Renal cortical epithelial cell (primary cell): ENCODE measurements around the gene AGMAT. TPM values are rescaled to one million over a fixed set of nuclear protein-coding genes. Genes with fewer than 3 reads are reported as not detected.
A peak's percentile ranks its signal among the peaks of the same experiment; 100 is the strongest.
"Not testable (repeated sequence)": the region's sequence is repeated elsewhere in the genome, so short reads cannot be mapped to it uniquely, and the experiment has no call there.

Source experiments
- DNase-seq: peaks from one replicate; pipeline ENCODE4 v3.0.0-alpha.2; 2011; ENCODE audit warnings: low read depth
- total RNA-seq: library from RNA; depleted of rRNA; stranded (reverse); fragments of >200 nt; gene quantifications from 2 replicates; pipeline ENCODE4 v1.2.3, GENCODE V29; 2014

Gene AGMAT
- total RNA-seq, 1 donor from 2014 or later, result 0.99 TPM

DNA sequence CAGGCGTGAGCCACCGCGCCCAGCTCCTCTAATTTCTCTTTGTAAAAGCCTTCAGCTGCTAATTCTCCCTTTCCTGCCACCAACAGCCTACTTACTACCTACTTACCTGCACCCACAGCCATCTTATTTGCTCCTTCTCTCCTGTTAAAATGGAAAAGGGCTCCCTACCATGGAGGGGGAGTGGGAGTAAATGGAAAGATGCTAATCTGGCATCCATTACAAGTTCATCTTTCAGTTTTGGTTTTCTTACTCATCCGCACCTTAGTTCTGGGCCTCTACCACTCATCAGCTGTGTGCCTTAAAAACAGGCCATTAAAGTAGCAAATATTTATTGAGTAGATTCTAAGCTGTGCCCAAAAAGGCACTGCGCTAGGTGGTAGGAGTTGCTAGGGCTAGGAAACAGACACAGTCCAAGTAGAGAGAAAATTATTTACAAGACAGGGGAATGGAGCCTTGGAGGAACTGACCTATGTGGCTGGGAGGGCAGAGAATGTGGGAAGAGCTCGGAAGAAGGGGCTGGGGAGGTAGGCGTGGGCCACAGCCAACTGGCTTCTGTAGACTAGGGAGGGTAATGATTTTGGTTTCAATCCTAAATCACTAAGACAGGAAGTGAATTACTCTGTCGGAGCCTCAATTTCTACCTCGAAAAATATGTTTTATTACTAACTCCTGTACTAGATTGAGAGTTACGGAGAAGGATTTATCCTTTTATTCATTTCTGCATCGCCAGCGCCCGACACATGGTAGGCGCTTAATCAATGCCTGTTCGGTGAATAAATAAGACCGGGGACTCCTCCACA is 31.7 kb upstream of the AGMAT start:
- peak; percentile 57 for DNase-seq

DNA sequence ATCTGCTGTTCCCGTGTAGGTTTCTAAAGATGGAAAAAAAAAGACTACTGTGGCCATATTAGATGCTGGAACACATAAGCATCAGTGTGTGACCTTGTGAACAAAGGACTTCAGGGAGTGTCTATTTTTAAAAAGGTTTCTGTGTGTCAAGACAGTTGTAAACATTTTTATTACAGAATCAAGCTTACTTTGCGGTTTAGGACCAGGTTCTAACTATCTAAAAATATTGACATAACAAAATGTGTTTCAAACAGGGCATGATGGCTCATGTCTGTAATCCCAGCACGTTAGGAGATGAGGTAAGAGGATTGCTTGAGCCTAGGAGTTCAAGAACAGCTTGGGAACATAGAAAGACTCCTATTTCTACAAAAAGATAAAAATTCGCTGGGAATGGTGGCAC is 25.3 kb upstream of the AGMAT start:
- no peak for DNase-seq

DNA sequence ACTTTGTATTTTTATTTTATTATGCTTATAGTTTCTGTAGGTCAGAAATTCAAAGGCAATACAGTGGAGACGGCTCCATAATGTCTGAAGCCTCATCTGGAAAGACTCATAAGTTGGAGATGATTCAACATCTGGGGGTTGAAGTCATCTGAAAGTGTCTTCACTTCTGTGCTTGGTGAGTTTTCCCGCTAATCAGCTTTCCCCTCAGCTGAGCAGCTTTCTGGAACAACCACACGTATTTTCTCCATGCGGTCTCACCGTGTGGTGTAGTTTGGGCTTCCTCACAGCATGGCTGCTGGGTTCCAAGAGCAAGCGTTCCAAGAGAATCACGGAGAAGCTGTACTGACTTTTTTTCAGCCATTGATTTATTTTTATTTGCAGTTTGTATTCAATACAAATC is 24.8 kb upstream of the AGMAT start:
- no peak for DNase-seq

DNA sequence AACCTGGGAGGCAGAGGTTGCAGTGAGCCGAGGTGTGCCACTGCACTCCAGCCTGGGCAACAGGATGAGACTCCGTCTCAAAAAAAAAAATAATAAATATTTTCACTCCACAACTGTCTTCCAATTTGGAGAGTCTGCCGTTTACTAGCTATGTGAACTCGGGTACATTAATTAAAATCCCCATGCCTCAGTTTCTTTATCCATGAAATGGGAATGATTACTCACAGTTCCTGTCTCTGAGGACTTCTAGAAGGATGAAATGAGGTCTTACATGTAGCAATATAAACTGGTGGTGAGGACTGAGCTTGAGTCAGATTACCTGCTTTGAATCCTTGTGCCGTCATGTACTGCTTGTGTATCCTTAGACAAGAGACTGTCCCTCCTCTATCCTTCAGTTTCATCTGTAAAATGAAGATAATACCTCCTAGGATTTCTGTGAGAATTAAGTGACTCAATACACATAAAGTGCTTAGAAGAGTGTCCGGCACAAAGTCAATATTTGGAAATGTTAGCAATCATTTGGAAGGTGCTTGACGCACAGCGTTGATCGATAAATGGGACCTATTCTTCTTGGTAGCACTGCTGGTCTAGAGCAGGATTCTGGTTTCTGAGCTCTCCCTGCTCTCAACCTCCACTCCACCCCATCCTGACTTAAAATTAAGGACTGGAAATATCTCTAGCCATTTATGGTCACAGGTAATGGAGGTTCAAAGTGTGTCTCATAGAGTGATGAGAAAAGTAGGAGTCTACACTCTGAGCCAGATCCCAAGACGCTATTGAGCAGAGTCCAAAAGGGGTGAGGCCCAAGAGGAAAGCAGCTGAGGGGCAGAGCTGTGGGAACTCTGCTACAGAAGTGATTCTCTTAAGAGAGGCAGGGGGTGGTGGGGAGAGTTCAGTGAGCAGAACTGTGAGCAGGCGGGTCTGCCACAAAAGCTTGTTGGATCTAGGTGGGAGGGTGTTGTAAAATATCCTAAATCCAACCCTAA is 20.8 kb upstream of the AGMAT start:
- DNase-seq, result no peak

DNA sequence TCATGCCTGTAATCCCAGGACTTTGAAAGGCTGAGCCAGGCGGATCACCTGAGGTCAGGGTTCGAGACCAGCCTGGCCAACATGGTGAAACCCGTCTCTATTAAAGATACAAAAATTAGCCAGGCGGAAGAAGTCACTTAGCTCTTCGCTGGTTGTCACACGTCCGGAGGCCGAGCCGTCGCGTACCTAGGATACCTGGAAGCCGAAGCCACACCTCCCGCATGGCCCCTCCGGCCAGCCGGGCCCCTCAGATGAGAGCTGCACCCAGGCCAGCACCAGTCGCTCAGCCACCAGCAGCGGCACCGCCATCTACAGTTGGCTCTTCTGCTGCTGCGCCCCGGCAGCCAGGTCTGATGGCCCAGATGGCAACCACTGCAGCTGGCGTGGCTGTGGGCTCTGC is 19.5 kb upstream of the AGMAT start:
- not testable (repeated sequence) for DNase-seq

DNA sequence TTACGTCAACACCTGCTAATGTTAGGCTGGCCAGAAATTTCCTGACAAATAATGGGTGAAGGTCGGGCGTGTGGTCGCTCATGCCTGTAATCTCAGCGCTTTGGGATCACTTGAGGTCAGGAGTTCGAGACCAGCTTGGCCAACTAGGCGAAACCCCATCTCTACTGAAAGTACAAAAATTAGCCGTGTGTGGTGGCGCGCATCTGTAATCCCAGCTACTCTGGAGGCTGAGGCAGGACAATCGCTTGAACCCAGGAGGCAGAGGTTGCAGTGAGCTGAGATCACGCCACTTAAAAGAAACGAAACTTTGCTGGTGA is 19.1 kb upstream of the AGMAT start:
- not testable (repeated sequence) for DNase-seq

DNA sequence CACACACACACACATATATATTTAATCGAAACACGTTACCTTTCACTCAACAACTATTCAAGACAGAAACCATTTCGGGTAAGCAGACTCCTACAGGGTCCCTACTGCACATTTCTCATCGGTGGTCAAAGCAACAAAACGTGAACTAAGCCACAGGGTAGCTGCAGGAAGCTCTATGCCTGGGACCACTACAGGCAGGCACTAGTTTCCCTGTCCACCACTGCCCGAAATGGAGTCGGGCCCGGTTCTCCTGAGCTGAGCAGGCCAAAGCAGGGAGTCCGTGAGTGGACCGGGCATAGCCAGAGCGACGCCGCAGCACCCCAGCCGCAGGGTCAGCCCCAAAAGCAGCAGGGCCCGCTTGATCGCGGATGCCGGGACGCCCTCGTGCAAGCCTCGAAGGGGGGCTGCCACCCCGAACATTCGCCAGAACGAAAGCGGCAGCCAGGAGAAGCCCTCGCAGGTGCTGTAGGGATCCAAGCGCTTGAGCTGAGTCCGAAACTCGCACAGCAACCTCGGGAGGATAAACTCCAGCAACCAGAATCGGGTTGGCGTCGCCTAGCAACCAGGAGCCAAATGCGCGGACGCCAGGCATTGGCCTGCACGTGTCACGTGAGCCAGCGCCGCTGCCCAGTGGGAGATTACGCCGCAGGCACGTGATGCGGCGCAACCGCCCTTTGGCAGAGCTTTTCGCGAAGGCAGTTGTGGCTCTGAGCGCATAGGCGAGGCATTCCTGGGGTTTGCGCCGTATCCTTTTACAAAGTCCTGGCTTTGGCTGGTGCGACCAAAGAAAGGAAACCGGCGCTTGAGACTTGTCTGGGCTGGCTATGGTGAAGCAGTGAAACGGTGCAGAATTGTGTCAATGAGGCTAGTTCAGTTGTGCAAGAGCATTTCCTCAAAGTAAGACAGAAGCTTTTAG is 18.5 kb upstream of the AGMAT start:
- peak; percentile 92 for DNase-seq

DNA sequence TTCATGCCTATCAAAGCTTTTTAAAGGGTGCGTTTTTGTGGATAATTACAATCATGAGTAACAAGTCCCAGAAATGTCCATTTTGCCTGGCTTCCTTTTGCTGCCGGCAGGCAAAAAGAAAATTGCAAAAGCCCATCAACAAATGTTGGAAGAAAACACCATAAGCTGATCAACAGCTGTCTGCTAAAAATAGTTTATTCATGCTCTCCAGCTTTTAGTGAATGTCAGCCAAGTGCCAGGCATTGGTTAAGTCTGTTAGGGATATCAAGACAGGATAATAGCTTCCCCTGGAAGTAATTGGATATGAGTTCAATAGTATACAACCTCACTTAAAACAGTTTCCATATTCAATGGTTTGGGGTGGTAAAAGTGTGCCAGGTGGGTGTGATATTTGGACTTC is 13.6 kb upstream of the AGMAT start:
- DNase-seq, result no peak

DNA sequence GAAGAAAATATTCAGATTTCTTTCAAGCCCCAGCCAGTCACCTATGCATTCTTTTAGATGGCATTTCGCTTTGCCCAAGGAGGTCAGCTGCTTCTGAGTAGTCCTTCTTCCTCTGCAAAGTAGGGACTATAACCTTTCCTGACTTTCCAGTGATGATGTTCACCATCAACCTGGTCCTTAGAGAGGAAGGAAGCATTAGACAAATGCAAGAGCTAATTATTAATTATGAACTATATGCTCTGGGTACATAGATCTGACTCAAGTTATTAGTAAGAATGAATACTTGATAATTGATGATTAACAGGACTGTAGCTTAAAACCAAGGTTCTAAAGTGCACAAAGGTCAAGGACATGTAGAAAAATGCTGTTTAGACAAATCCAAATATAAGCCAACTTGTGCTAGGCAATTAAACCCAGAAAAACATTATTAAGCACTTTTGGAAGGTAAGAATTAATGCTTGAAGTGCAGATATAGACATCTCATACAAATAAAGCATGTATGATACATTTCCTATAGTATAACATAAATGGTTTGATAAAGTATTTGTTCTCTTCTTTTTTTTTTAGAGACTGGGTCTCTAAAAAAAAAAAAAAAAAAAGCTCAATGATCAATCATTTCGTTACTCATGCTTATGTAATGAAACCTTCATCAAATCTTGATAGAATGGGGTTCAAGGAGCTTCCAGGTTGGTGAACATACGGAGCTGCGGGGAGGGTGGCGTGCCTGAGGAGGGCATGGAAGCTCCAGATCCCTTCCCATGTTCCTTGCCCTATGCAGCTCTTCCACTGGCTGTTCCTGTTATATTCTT is 11.2 kb upstream of the AGMAT start:
- no peak for DNase-seq

DNA sequence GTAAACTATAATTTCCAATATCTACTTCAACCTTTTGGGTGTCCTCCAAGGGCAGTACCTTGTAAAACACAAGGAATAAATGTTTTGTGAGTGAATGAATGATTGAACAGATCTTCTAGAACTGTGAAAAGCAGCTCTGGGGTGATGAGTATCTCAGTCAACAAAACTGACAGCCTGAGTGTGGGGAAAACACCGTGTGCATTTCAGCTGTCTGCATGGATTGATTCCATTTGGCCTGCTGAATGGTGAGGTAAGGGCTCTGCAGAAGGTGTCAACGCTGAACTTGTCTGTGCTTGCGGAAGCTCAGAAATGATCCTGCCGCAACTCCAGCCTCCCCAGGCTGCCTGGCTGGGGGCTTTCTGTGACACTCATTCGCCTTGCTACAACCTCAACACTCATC is 7.4 kb upstream of the AGMAT start:
- DNase-seq, result no peak

DNA sequence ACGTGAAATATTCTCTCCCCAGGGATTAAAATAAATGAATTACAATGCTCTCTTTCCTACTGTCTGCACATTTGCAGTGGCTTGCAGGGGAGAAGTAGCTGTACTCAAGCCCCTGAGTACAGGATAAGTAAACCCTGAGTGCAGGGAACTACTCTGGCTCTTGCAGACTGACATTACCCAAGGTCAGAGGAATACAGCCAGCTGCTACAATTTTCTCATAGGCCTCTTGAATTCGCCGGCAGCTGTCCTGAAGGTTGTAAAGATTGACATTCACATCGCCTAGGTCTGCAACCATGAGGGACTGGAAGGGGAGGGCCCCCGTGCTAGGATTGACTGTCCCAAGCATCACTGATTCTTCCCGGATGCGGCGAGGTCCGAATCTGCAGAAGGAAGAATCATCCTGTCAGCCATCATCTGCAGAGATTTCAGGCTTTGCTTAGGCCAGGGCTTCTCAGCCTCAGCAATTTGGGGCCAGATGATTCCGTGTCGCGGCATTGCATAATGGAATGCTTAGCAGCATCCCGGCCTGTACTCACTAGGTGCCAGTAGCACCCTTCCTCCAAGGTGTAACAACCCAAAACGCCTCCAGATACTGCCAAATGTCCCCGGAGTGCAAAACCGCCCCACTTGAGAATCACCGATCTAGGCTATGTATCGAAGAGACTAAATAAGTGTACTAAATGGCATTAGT is 1.7 kb downstream of the AGMAT start:
- no peak for DNase-seq

DNA sequence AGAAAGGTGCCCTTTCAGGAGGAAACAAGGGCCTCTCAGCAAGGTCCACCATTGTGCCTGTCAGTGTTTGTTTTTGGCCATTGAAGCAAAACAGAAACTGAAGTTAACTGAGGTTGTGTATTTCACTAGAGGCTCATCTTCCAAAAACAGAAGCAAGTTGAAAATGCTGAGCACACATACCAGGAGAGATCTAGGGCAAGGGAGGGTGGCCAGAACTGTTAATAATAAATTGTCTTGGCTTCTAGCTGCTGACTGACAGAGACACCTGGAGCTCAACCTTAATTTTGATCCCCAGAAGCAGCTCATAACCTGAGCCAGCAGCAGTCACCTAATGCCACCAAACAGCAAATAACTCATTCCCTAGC is 5.2 kb downstream of the AGMAT start:
- peak; percentile 72 for DNase-seq

DNA sequence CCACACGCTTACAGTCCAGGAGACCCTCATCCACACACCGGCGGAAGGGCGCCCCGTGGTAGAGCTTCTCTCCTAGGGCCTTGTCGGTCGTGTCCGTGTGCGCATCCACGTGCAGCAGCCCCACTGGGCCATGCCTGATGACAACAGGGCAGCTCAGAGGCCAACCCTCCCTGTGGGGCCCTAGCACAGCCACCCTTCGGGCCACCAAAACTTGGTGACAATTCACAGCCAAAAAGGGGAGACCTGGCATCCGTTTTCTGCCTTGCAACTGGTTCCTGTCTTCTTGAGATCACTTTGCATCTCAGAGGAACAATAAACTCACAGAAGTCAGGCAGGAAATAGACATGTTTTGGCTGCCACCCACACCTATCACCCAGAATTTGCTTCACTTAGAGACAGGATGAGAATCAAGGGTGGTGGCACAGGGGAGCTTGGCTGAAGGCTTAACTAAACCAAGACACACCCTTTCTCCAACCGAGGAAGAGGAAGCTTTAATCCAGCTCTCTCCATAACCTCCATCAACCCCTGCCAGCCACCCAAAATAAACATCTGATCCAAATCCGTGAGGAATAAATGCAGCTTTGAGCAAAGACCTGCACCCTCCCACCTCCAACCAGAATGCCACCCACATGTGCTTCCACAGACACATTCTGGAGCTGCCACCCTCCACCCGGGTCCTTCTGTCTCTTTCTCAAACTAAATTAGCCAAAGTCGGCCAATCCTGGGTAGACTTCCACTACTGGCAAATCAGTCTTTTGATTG is 5.7 kb downstream of the AGMAT start:
- DNase-seq, result no peak

DNA sequence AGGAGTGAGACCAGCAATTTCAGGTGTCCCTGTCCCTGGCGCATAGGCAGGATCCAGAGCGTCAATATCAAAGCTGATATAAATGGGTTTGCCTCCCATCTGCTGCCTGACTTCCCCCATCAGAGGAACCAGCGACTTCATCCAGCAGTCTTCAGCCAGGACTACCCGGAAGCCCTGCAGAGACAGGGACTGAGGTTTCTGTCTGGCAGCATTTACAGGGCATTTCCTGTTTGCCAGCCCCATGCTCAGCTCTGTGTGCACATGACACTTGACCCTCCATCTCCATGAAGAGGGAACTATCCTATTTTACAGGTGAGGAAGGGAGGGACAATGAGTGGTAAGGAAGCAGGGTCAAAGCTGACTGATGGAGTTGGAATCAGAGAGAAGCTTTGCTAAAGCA is 7.2 kb downstream of the AGMAT start:
- DNase-seq, result no peak

DNA sequence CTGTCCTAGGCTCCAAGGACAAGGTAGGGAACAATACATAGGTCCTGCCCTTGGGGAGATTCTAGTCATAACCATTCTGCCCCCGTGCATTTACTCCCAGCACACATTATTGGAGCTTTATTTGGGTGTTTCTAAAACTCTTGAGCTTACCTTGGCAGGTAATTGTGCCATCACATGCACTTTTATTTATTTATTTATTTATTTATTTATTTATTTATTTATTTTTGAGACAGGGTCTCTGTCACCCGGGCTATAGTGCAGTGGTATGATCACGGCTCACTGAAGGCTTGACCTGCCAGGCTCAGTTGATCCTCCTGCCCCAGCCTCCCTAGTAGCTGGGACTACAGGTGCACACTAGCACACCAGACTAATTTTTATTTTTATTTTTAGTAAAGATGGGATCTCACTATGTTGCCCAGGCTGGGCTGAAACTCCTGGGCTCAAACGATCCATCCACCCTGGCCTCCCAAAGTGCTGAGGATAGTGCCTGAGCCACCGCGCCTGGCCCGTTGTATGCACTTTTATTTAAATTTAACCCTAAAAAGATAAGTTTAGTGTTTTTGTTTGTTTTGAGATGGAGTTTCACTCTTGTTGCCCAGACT is 9.2 kb downstream of the AGMAT start:
- DNase-seq, result no peak

DNA sequence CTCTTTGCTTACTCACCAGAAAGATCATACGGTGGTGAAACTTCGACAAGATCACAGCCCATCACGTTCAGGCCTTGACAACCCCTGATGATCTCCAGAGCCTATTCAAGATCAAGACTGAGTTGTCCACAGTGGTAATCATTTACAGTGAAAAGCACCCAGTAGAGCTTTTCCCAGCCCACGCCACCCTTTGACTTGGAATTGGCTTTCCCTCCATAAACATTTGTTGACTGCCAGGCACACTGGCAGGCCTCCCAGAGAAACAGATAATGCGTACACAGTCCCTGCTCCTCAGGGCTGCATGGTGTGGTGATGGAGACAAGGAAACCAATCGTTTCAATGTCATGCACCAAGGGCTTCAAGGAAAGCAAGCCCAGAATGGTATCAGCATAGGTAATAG is 10.1 kb downstream of the AGMAT start:
- peak; percentile 88 for DNase-seq

DNA sequence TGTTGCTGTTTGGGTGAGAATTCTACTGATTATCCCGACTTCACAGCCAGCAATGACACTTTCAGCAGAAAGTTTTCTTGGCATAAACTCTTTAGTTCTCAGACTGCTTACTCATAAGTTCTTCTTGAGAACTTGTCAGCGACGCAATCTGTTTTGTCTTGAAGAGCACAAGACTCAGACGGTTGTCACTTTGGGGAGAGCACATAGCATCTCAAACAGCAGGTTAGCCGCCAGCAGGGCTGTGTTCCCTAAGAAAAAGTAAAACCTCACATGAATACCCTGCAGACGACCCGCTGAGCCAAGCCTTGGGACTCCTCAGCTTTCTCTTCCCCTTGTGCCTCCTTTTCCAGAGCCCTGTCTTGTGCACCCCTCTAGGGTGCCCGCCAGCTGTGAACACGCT is 11.4 kb downstream of the AGMAT start:
- peak; percentile 29 for DNase-seq

DNA sequence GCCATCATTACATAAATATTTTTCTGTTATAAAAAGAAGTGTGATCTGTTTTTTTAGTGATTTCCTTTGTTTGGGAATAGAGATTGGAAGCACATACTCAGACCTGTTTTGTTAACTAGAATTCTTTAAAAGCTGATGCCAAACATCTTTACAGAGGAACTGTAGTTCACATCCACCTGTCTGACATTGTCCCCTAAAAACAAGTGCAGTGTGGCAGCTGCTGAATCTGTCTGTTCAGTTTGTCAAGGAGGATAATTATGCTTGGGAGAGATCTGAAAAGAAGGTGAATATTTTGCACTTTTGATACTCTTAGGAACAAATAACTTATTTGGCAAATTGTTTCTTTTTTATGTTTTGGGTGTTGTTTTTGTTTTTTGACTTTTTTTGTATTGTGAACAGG is 13.6 kb downstream of the AGMAT start:
- DNase-seq, result no peak

DNA sequence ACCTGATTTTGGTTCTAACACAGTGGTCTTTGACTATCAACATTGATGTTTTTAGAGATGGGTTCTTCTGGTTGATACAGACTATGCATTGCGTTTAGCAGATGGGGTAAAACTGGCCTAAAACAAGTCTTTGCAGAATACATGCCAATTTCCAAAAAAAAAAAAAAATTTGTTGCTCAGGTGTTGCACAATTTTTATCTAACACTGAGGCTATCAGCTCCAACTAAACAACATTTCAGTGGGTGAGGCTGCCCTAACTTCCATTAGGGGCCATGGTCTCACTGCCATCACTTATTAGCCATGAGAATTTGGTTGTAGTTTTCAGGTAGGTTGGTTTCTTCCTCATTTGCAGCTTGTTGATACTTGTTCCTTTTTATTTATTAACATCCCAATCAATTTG is 14.0 kb downstream of the AGMAT start:
- no peak for DNase-seq
